ENCODE data around the gene IGF2BP1. TPM values are rescaled to one million over a fixed set of nuclear protein-coding genes. Genes with fewer than 3 reads are reported as not detected.

IGF2BP1 gene
- total RNA-seq, 2 experiments from 2014 or later: 0.04 TPM; not detected in 1

GRCh38 chr17:48985436-48986245 lies 11.5 kb upstream of the IGF2BP1 start:
- ChIA-PET POLR2A (no interaction called here), CTCF (no interaction called here)
- no peak for DNase-seq
- H3K27me3 Mint-ChIP-seq: peaks cover 45% of the 10 kb centered on the region
- H3K4me1 Mint-ChIP-seq: no peaks in the 10 kb centered on the region
- no peaks in the 10 kb centered on the region for H3K36me3 Mint-ChIP-seq (ENCODE audit: low read depth)
- peaks cover 4% of the 10 kb centered on the region for H3K9me3 Mint-ChIP-seq
- H3K27ac Mint-ChIP-seq: no peak overlapping the region
- no peak overlapping the region for H3K4me3 Mint-ChIP-seq

GRCh38 chr17:48989100-48989499 lies 8.1 kb upstream of the IGF2BP1 start:
- Mint-ChIP-seq H3K9me3 (no peaks in the 10 kb centered on the region), H3K27me3 (peaks cover 49% of the 10 kb centered on the region), H3K36me3 (ENCODE audit: low read depth) (no peaks in the 10 kb centered on the region), H3K4me1 (no peaks in the 10 kb centered on the region), H3K27ac (no peak overlapping the region), H3K4me3 (no peak overlapping the region)
- CTCF ChIA-PET: interaction anchor here (0.7 kb wide), 1 partner anchor 232 kb away, joined by 3 read pairs; no protein-coding TSS in a partner anchor
- DNase-seq: no peak
- POLR2A ChIA-PET: no interaction called here

GRCh38 chr17:48990882-48991357 lies 6.3 kb upstream of the IGF2BP1 start:
- POLR2A ChIA-PET: no interaction called here
- CTCF ChIA-PET: no interaction called here
- Mint-ChIP-seq H3K4me1 (peaks cover 5% of the 10 kb centered on the region), H3K4me3 (no peak overlapping the region), H3K27ac (peak overlapping the region; percentile 9), H3K9me3 (no peaks in the 10 kb centered on the region), H3K36me3 (ENCODE audit: low read depth) (no peaks in the 10 kb centered on the region), H3K27me3 (peaks cover 54% of the 10 kb centered on the region)
- DNase-seq: no peak

GRCh38 chr17:48992444-48992843 lies 4.7 kb upstream of the IGF2BP1 start:
- no peak overlapping the region for H3K4me3 Mint-ChIP-seq
- H3K4me1 Mint-ChIP-seq: peaks cover 15% of the 10 kb centered on the region
- no peaks in the 10 kb centered on the region for H3K9me3 Mint-ChIP-seq
- H3K27ac Mint-ChIP-seq: no peak overlapping the region
- ChIA-PET CTCF (no interaction called here), POLR2A (no interaction called here)
- peaks cover 57% of the 10 kb centered on the region for H3K27me3 Mint-ChIP-seq
- no peak for DNase-seq
- peaks cover 2% of the 10 kb centered on the region for H3K36me3 Mint-ChIP-seq (ENCODE audit: low read depth)

- Mint-ChIP-seq H3K4me3 (no peak overlapping the region), H3K4me1 (peaks cover 23% of the 10 kb centered on the region), H3K36me3 (ENCODE audit: low read depth) (peaks cover 2% of the 10 kb centered on the region), H3K27me3 (peaks cover 63% of the 10 kb centered on the region), H3K9me3 (no peaks in the 10 kb centered on the region), H3K27ac (no peak overlapping the region)
- CTCF ChIA-PET: no interaction called here
- POLR2A ChIA-PET: no interaction called here
- DNase-seq: no peak
Observed at GRCh38 chr17:48993305-48993704, 3.9 kb upstream of the IGF2BP1 start.

- Mint-ChIP-seq H3K27ac (no peak overlapping the region), H3K36me3 (ENCODE audit: low read depth) (peaks cover 2% of the 10 kb centered on the region), H3K27me3 (peaks cover 68% of the 10 kb centered on the region), H3K4me1 (peaks cover 26% of the 10 kb centered on the region), H3K9me3 (no peaks in the 10 kb centered on the region), H3K4me3 (no peak overlapping the region)
- CTCF ChIA-PET: no interaction called here
- DNase-seq: no peak
- POLR2A ChIA-PET: no interaction called here
Observed at GRCh38 chr17:48993951-48994350, 3.2 kb upstream of the IGF2BP1 start.

- ChIA-PET CTCF (interaction anchor here (0.5 to 0.8 kb wide), 3 partner anchors 17 to 402 kb away, joined by 3 read pairs; partner anchors contain the start of gene HOXB5), POLR2A (no interaction called here)
- Mint-ChIP-seq H3K27ac (peak overlapping the region; percentile 3), H3K27me3 (peaks cover 74% of the 10 kb centered on the region), H3K36me3 (ENCODE audit: low read depth) (peaks cover 2% of the 10 kb centered on the region), H3K9me3 (no peaks in the 10 kb centered on the region), H3K4me3 (peak overlapping the region; percentile 11), H3K4me1 (peaks cover 26% of the 10 kb centered on the region)
- no peak for DNase-seq
Observed at GRCh38 chr17:48994549-48995303, 2.5 kb upstream of the IGF2BP1 start.

- peaks cover 75% of the 10 kb centered on the region for H3K27me3 Mint-ChIP-seq
- peak overlapping the region; percentile 13 for H3K4me3 Mint-ChIP-seq
- peak overlapping the region; percentile 3 for H3K27ac Mint-ChIP-seq
- ChIA-PET POLR2A (interaction anchor here (0.6 kb wide), 1 partner anchor 33 kb away, joined by 4 read pairs; no protein-coding TSS in a partner anchor), CTCF (interaction anchor here (0.7 to 0.8 kb wide), 2 partner anchors 117 to 402 kb away, joined by 3 read pairs; partner anchors contain the start of gene HOXB5)
- H3K36me3 Mint-ChIP-seq (ENCODE audit: low read depth): peaks cover 2% of the 10 kb centered on the region
- H3K4me1 Mint-ChIP-seq: peaks cover 26% of the 10 kb centered on the region
- no peak for DNase-seq
- no peaks in the 10 kb centered on the region for H3K9me3 Mint-ChIP-seq
Observed at GRCh38 chr17:48995304-48995973, 1.7 kb upstream of the IGF2BP1 start.

- H3K27ac Mint-ChIP-seq: peak overlapping the region; percentile 50
- no peak for DNase-seq
- peaks cover 2% of the 10 kb centered on the region for H3K36me3 Mint-ChIP-seq (ENCODE audit: low read depth)
- POLR2A ChIA-PET: interaction anchor here (0.6 kb wide), 1 partner anchor 34 kb away, joined by 4 read pairs; no protein-coding TSS in a partner anchor
- H3K27me3 Mint-ChIP-seq: peaks cover 75% of the 10 kb centered on the region
- no peaks in the 10 kb centered on the region for H3K9me3 Mint-ChIP-seq
- peak overlapping the region; percentile 47 for H3K4me3 Mint-ChIP-seq
- H3K4me1 Mint-ChIP-seq: peaks cover 26% of the 10 kb centered on the region
- CTCF ChIA-PET: interaction anchor here (0.6 to 1.3 kb wide), 2 partner anchors 10 to 16 kb away, joined by 3 read pairs; no protein-coding TSS in a partner anchor
Observed at GRCh38 chr17:48995974-48996721, 1.0 kb upstream of the IGF2BP1 start.

- POLR2A ChIA-PET: no interaction called here
- H3K36me3 Mint-ChIP-seq (ENCODE audit: low read depth): peaks cover 4% of the 10 kb centered on the region
Observed at GRCh38 chr17:48996722-48997102, 473 bp upstream of the IGF2BP1 start.

GRCh38 chr17:48997827-48998586 lies 822 bp downstream of the IGF2BP1 start:
- Mint-ChIP-seq H3K4me3 (peak overlapping the region; percentile 36), H3K9me3 (no peaks in the 10 kb centered on the region), H3K27ac (no peak overlapping the region), H3K27me3 (peaks cover 82% of the 10 kb centered on the region), H3K4me1 (peaks cover 26% of the 10 kb centered on the region), H3K36me3 (ENCODE audit: low read depth) (peaks cover 4% of the 10 kb centered on the region)
- POLR2A ChIA-PET: no interaction called here
- CTCF ChIA-PET: interaction anchor here (0.7 to 1.1 kb wide), 3 partner anchors 19 to 345 kb away, joined by 3 to 5 read pairs (median 3); no protein-coding TSS in a partner anchor
- no peak for DNase-seq

More at GRCh38 chr17:48996722-48997102, 473 bp upstream of the IGF2BP1 start:
- CTCF ChIA-PET: interaction anchor here (0.6 to 1.3 kb wide), 2 partner anchors 9 to 15 kb away, joined by 3 read pairs; no protein-coding TSS in a partner anchor
- Mint-ChIP-seq H3K4me3 (peak overlapping the region; percentile 47), H3K9me3 (no peaks in the 10 kb centered on the region), H3K27me3 (peaks cover 81% of the 10 kb centered on the region), H3K4me1 (peaks cover 26% of the 10 kb centered on the region), H3K27ac (no peak overlapping the region)
- DNase-seq: no peak

All from activated CD4-positive, alpha-beta T cell treated with anti-CD3 and anti-CD28 coated beads, Interleukin-2, amount 10 ng/mL, durations not matched to agents 7 days and 5 days (primary cell).